SKM-1 treated with dmso at 0.1 percent for 144 hours (cell line): Measurements from ENCODE around the gene RNPEP.
"Not testable (repeated sequence)": the region's sequence is repeated elsewhere in the genome, so short reads cannot be mapped to it uniquely, and the experiment has no call there.

Experiments
- DNase-seq: peaks from one replicate; lab custom pipeline; 2025; ENCODE audit not compliant: unreplicated experiment; lab: John Stamatoyannopoulos, UW

RNPEP gene, protein sequence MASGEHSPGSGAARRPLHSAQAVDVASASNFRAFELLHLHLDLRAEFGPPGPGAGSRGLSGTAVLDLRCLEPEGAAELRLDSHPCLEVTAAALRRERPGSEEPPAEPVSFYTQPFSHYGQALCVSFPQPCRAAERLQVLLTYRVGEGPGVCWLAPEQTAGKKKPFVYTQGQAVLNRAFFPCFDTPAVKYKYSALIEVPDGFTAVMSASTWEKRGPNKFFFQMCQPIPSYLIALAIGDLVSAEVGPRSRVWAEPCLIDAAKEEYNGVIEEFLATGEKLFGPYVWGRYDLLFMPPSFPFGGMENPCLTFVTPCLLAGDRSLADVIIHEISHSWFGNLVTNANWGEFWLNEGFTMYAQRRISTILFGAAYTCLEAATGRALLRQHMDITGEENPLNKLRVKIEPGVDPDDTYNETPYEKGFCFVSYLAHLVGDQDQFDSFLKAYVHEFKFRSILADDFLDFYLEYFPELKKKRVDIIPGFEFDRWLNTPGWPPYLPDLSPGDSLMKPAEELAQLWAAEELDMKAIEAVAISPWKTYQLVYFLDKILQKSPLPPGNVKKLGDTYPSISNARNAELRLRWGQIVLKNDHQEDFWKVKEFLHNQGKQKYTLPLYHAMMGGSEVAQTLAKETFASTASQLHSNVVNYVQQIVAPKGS

DNA sequence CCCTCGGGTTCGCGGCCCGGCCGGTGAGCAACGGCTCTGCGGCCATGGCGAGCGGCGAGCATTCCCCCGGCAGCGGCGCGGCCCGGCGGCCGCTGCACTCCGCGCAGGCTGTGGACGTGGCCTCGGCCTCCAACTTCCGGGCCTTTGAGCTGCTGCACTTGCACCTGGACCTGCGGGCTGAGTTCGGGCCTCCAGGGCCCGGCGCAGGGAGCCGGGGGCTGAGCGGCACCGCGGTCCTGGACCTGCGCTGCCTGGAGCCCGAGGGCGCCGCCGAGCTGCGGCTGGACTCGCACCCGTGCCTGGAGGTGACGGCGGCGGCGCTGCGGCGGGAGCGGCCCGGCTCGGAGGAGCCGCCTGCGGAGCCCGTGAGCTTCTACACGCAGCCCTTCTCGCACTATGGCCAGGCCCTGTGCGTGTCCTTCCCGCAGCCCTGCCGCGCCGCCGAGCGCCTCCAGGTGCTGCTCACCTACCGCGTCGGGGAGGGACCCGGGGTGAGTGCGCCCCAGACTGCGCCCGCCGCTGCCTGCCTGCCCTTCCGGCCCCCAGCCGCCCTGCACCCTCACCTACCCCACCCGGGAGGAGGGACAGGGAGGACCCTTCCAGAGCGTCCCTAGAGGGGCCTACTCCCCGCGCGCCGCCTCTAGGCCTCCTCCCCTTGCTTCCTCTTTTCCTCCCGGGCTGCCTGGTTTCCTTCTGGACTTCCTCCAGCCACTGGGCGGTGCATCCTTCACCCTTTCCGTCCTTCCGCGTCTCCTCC lies at the start of gene RNPEP:
RNPEP (plus strand) TSS at position 26 of the 757 bp plus-strand sequence; CDS start at position 45, 19 bp downstream.
- peak; percentile 94 for DNase-seq

DNA sequence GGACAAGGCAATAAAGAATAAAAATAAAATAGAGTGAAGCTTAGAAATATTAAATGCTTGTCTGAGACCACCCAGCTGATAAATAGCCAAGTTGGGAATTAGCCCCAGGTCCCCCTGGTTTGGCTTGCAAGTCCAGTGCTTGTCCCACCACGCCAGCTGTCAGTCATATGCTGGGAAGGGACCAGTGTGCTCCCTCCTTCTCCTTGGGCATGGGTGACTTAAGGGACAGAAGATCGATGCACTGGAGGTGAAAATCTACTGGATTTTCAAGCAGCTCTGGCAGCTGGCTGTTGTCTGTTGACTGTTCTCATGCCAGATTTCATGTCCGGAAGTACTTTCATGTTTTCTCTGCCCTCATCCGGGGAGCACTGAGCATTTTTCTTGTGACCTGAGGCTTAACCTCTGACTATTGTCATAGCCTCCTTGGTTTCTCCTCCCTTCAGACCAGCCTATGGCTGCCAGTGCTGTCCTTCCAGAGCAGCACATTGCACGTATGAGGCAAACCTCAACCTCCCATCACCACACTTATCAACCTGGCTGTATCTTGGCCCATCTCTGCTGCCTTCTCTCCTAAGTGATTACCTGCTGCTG lies 48.5 kb upstream of the RNPEP start:
- no peak for DNase-seq

DNA sequence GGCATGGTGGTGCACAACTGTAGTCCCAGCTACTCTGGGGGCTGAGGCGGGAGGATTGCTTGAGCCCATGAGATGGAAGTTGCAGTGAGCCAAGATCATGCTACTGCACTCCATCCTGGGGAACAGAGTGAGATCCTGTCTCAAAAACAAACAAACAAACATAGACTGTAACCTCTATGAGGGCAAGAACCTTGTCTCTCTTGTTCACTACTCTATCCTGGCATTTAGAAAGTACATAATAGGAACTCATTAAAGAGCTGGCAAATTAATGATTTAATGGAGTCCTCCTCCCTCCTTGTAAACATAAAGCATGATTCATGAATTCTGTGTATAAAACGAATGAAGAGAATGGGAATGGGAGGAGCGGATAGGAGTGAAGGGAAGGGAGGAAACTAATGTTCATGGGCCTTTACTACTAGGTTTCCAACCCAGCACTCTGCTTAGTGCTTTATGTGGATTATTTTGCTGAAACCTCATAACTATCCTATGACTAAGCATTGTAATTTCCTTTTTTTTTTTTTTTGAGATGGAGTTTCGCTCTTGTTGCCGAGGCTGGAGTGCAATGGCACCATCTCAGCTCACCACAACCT lies 44.7 kb upstream of the RNPEP start:
- DNase-seq, result no peak

DNA sequence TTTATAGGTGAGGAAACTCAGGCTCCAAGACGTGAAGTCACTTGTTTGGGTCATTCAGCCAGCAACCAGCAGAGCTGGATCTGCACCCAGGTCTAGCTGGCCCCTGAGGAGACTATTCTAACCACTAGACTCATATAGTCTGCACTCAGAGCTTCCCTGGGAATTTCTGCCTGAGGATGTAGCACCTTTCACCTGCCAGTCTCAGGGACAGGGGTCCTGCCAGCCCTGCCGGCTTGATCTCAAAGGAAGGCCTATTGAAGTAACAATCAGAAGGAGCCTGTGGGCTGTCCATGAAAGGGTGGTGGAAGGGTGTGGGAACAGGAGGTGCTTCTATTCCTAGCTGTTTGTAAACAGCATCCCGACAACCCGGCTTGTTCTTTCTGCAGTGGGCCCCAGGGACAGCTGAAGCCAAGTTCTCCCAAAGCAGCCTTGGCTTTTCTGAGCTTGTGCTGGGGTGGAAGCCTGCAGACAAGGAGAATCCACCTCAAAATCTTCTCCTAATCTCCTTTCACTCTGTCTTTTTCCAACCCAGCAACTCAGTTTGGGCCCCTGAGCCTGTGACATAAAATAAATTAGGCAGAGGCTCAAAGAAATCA lies 43.9 kb upstream of the RNPEP start:
- DNase-seq, result no peak

DNA sequence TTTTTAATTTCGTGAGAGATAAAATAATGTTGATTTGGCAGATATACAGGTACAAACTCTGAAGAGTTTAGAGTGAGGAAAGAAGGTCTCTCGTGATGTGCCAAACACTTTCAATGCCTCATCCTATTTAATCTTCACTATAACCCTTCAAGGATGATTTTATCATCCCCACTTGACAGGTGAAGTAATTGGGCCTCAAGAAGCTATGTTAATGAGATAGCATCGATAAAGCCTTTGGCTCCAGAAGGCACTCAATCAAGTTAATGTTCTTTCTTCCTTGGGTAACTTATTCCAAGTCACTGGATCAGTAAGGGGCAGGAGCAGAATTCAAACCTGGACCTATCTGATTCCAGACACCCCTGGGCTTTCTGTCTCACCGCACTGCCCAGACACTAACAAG lies 43.3 kb upstream of the RNPEP start:
- no peak for DNase-seq

DNA sequence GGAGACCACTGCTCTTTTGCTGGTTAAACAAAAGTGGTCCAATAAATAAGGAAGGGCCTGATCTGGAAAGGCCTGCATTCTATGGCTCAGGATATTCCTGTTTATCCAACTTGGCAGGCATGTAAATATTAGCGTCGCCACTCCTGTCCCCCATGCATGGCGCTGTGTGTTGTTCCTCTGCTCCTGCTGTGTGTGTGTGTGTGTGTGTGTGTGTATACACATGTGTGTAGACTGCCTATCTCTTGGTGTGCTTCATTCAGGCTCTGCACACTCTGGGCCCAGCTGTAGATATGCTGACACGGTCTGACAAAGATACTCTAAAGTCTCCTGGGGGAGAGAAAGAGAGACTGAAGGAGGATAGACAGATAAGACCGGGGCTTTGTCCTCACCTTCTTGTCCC lies 42.9 kb upstream of the RNPEP start:
- no peak for DNase-seq

DNA sequence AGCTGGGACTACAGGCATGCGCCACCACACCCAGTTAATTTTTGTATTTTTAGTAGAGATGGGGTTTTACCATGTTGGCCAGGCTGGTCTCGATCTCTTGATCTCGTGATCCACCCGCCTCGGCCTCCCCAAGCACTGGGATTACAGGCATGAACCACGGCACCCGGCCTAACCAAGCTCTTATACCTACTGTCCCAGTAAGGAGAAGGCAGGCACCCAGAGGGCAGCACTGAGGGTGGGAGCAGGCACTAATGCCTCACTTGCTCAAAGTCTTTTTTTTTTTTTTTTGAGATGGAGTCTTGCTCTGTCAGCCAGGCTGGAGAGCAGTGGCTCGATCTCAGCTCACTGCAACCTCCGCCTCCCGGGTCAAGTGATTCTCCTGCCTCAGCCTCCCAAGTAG lies 42.1 kb upstream of the RNPEP start:
- DNase-seq, result not testable (repeated sequence)

DNA sequence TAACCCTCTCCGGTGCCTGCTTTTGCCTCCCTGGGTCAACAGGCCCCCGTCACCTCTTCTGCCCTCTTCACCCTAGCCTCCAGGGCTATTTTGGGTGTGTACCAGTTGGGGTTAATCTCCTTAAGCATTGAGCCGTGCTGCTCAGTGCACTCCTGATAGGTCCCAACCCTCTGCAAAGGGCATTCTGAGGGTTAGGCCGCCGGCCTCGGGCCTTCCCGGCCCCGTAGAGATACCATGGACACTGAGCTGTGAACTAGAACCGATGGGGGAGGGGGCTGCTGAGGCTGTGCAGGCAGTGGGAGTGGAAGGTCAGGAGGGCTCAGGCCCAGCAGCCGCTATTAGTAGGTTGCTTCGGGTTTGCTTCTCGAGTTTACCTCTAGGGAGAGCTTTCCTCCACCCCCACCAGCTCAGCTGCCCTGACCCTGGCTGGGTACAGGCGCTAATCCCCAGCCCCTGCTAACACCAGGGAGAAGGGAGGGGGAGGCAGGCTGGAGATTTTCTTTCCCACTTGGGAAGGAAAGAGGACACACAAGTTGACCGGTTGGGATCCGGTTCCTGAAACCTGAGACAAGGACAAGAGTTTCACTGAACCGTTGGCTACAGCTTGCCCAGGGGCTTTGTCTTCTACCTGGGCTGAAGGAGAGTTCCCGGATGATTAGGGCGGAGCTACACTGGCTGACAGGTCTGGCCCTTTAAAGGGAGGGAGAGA lies 40.9 kb upstream of the RNPEP start:
- DNase-seq, result no peak

DNA sequence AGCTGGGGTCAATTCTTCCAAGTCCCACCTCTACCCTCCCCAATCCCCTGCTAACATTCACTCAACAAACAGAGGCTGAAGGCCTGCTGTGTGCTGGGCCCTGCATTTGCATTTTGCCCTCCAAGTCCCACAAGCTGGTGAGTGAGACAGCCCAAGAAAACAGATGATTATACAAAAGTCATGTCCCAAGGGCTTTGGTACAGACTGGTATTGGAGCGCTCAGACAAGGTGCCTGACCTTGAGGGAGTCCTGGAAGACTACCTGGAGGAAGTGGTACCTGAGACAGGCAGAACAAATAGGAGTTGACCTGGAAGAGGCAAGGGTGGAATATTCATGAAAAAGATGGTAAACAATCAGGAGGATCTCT lies 40.3 kb upstream of the RNPEP start:
- DNase-seq, result no peak

DNA sequence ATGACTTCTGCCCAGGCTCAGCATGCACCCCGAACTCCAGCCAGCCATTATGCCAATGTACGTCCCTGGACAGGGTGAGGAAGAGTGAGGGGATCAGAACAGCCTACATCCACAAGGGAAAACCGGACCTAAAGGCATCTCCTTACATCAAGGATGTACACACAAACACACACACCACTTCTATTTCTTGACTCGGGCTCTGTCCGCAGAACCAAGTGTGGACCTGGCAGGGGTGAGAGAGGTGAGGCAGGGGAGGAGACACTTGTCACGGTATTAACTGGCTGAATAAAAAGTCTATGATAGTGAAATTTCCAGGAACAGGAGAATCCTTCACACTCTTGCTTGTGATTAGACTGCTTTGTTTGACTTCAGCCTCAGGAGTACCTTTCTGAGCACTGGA lies 38.4 kb upstream of the RNPEP start:
- no peak for DNase-seq

DNA sequence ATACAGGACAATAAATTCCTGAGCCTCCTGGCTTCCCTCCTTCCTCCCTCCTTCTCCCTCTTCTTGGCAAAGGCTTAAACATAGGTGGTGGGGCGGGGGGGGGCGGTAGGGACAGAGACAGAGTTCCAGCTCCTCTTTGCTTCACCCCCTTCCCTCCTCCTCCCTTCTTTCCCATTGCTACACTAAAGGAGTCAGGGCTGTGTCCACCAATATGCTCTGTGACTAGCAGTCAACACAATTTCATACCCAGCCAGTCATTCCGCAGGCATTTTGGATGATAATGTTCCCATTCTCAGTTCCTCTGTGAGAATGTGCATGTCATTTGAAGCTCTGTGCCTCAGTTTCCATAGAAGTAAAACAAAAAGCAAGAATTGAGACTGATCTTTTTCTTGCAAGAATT lies 37.8 kb upstream of the RNPEP start:
- DNase-seq, result no peak

DNA sequence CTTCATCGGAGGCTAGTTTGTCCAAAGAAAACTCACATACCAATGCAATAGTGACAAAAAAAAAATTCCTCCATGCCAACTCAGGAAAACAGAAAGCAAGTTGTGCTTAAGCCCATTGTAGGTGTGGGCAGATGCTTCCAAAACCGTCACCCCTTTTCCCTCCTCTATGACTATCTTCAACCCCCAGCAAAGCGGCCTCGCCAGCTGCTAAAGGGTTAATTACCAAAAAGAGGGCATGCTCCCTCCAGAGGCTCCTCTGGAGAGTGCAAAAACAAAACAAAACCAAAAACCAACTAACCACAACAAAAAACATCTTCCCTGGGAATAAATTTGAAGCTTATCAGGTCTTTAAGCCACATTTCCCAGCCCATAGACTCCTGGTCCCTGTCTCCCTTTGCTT lies 37.3 kb upstream of the RNPEP start:
- no peak for DNase-seq

DNA sequence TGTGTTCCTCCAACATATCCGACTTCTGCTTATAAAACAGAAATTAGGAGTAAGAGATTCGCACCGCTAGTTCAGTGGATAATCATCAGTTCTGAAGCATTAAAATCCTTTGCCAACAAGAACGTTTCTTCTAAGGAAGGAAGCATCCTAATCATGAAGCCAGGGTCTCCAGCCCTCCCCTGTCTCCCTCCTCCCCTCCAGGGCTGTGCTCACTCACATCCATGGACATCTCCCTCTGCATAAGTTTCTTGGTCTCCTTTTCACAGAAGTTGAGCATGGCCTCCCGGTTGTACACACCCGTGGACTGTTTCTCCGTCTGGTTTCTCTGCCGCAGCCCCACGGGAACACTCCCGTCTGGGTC lies 36.6 kb upstream of the RNPEP start:
- DNase-seq, result no peak

DNA sequence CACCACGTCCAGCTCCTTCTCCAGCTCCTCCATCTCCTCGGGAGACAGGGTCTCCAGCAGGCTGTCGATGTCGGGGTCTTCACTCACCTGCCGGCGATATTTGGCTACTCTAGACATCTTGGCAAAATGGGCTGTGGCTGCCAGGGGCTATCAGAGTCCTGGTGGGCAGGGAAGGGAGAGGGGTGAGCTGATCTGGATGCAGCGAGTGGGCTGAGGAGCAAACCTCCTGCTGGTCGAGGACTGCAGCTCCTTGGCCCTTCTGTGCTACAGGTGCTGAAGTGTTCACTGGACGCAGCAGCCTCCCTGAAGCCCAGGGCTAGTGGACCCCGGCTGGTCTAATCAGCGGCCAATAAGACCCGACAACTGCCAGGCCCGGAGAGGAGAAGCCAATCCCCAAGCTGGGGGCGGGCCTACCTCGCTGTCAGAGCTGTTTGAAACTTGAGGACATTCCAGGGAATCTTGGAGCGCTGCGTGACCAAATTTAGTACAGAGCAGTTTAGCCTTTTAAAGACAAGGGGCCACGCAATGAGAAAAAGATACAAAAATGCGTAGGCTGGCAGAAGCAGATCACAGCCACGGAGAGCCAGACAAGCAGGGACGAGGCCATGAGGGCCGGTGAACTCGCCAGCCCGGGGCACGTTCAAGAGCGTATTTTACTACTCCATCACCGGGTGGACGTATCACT lies 36.1 kb upstream of the RNPEP start, which contains the start of gene LMOD1:
LMOD1 (minus strand) TSS at position 325 of the 685 bp plus-strand sequence; CDS start at position 117, 208 bp downstream.
- DNase-seq, result no peak

DNA sequence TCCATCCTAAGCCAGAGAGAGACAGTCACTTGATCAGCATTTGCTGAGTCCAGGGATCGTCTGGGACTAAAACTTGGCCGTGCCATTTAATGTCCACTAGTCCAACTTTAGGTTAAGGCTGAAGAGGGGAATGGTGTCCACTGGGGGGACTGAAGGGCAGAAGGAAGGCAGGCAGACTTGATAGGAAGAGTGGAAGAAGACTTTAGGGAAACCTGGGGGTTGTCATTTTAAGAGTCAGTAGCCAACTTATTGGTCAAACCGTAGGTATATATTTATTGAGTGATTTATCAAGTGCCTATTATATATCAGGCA lies 34.8 kb upstream of the RNPEP start:
- DNase-seq, result no peak

DNA sequence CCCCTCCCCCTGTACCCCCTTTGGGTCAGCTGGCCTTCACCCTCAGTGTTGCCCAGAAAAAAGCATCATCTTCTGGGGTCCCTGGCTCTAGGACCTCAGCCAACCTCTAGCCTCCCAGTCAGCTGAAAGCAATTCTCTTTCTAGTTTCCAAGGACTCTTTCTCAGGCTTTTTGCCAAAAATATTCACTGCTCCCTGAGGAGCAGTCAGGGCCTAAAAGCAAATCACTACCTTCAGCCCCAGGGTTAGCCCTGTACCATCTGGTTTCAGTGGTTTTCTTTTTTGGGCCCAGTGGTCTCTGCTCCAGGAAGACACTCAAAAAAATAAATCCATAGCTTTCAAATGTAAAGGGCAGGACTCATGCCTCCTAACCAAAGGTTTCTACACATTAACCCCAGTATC lies 33.0 kb upstream of the RNPEP start:
- DNase-seq, result no peak

DNA sequence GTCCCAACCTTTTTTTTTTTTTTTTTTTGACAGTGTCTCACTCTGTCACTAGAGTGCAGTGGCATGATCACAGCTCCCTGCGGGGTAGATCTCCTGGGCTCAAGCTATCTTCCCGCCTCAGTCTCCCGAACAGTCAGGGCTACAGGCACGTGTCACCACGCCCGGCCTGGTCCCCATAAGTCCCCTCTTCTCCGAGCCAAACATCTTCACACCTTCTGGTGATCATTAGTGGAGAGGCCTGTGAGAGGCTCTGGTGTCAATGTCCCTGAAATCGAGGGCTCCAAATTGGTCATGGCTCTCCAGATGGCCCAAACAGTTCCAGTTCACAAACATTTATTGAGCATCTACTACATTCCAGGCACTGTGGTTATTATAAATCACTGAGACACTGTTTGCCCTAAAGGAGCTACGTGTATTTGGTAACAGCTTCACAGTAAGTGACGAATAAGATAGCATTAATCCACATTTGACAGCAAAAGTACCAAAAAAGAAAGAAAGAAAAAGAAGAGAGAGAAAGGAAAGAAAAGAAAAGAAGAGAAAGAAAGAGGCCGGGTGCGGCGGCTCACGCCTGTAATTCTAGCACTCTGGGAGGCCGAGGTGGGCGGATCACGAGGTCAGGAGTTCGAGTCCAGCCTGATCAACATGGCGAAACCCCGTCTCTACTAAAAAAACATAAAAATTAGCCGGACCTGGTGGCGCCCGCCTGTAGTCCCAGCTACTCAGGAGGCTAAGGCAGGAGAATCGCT lies 28.0 kb upstream of the RNPEP start:
- DNase-seq, result no peak

DNA sequence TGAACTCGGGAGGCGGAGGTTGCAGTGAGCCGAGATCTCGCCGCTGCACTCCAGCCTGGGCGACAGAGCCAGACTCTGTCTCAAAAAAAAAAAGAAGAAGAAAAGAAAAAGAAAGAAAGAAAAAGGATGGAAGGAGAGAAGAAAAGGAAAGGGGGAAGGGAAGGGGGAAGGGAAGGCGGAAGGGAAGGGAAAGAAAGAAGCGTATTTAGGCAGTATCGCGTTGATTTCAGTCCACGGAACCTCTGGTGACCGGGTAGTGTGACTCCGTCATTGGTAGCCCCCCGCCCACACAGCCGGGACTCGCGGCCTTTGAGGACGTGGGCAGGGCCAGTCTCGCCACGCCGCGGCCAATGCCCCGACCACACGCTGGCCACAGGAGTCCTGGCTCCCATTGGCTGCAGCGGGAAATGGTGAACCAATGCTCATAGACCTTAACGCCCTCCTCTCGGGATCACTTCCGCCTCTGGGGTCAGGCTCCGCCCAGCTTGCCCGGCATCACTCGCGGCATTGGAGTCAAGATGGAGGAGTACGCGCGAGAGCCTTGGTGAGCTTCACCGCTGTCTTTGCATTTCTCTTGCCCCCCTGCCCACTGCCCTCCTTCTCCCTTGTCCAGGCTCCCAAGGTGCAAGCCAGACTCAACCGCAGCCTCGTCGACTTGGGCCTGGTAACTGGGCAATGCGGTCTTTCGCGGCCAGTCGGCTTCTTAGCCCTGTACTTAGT lies 27.3 kb upstream of the RNPEP start, which contains the start of gene TIMM17A:
TIMM17A (plus strand) TSS at position 495 of the 720 bp plus-strand sequence; CDS start at position 519, 24 bp downstream.
- peak; percentile 100 for DNase-seq
